OCI-LY3 (cell line): ENCODE results near the gene STARD13.

ENCODE experiments used
- H2AFZ ChIP-seq: fragments of 200-600, 300-600 bp; shearing (Covaris generic); 2 replicates; pipeline ENCODE4 v1.6.0; 2014; ENCODE audit warnings: antibody characterized with exemption, low read depth, low read length
- H3K27ac ChIP-seq: fragments of 200-600, 300-600 bp; sonication (generic); 2 replicates; pipeline ENCODE4 v1.5.1; 2014; ENCODE audit warnings: mild to moderate bottlenecking, low read length, moderate library complexity, mixed read lengths
- H3K27me3 ChIP-seq: fragments of 200-600, 300-600 bp; sonication (generic); 2 replicates; pipeline ENCODE4 v1.6.1; 2014; ENCODE audit warnings: low read depth, low read length, mixed read lengths
- H3K36me3 ChIP-seq: fragments of 200-600, 300-600 bp; sonication (generic); replicated peaks from 2 replicates; pipeline ENCODE3; 2014; ENCODE audit warnings: low read depth, low read length, mixed read lengths
- H3K4me1 ChIP-seq: fragments of 300-600, 200-600 bp; sonication (generic); 2 replicates; pipeline ENCODE4 v1.6.1; 2014; ENCODE audit warnings: low read length, mixed read lengths
- H3K4me2 ChIP-seq: fragments of 200-600, 300-600 bp; sonication (generic); 2 replicates; pipeline ENCODE4 v1.6.1; 2014; ENCODE audit warnings: low read length, mixed read lengths
- H3K4me3 ChIP-seq: fragments of 300-600, 200-600 bp; sonication (generic); 2 replicates; pipeline ENCODE4 v1.5.1; 2014; ENCODE audit warnings: antibody characterized with exemption, mild to moderate bottlenecking, low read length, moderate library complexity
- H3K79me2 ChIP-seq: fragments of 300-600, 200-600 bp; shearing (Covaris generic); 2 replicates; pipeline ENCODE4 v1.6.1; 2014; ENCODE audit warnings: mild to moderate bottlenecking, low read length, mixed read lengths
- H3K9ac ChIP-seq: fragments of 300-600, 200-600 bp; shearing (Covaris generic); 2 replicates; pipeline ENCODE4 v1.6.0; 2014; ENCODE audit warnings: mild to moderate bottlenecking, low read length, moderate library complexity
- H3K9me3 ChIP-seq: fragments of 200-600, 300-600 bp; shearing (Covaris generic); 2 replicates; pipeline ENCODE4 v1.6.1; 2014; ENCODE audit warnings: low read length, mixed read lengths; ENCODE audit not compliant: insufficient read depth
- H4K20me1 ChIP-seq: fragments of 200-600, 300-600 bp; sonication (generic); 2 replicates; pipeline ENCODE4 v1.6.1; 2016; ENCODE audit warnings: low read length, mixed read lengths; ENCODE audit not compliant: insufficient read depth
- CTCF ChIP-seq: fragments of 200-600, 300-600 bp; sonication (generic); IDR thresholded peaks from 2 replicates; pipeline ENCODE4 v1.5.1; 2014; ENCODE audit warnings: antibody characterized with exemption, low read length, low read depth
- EZH2phosphoT487 ChIP-seq: fragments of 200-600 bp; shearing (Covaris generic); IDR thresholded peaks from 2 replicates; pipeline ENCODE4 v1.6.1; 2018; ENCODE audit warnings: antibody characterized with exemption, mixed run types, low read depth

Gene STARD13

GRCh38 chr13:33091415-33091774, 194.2 kb downstream of the STARD13 start:
- H3K4me2 ChIP-seq: no peak overlapping the region
- H3K27ac ChIP-seq: no peak overlapping the region
- no peaks in the 10 kb centered on the region for H3K79me2 ChIP-seq
- no peaks in the 10 kb centered on the region for H4K20me1 ChIP-seq
- TF ChIP-seq CTCF: no peak
- TF ChIP-seq EZH2phosphoT487: no peak
- no peak overlapping the region for H2AFZ ChIP-seq
- peaks cover 4% of the 10 kb centered on the region; the same call in 1 of the 2 replicates for H3K4me1 ChIP-seq
- H3K27me3 ChIP-seq: peaks cover 24% of the 10 kb centered on the region
- H3K36me3 ChIP-seq: no peaks in the 10 kb centered on the region
- H3K9ac ChIP-seq: no peak overlapping the region
- no peak overlapping the region for H3K4me3 ChIP-seq
- H3K9me3 ChIP-seq: no peaks in the 10 kb centered on the region

DNA sequence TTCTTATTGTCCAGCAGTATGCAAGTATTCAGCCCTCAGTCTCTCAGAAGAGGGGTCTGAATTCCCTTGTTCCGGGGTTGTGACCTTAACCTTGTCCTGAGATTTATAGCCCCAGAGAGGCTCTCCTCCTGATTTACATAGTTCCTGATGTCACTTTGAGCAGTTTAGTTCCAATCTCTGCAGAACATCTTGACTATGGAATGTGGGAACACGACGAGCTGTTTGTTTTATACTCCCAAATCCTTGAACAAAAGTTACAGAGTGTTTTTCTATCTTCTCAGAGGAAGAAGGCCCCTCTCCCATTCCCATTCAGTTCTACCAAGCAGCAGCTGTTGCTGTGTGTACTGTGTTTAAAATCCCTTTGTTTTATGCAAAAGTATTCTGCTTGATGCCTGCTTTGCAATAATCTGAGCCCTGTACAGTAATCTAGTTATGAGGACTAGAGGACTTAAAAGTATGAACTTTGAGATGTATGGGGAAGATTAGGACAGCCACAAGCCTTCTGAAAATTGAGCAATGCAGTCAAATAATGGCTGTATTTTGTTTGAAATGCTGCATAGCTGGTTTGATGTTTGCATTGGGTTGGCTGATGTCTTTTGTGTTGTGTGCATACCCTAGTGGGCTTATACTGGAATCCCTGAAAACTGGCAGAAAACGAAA, 194.7 kb downstream of the STARD13 start:
- no peak overlapping the region for H3K27ac ChIP-seq
- H3K79me2 ChIP-seq: no peaks in the 10 kb centered on the region
- H3K9ac ChIP-seq: no peak overlapping the region
- no peaks in the 10 kb centered on the region for H4K20me1 ChIP-seq
- peaks cover 26% of the 10 kb centered on the region for H3K27me3 ChIP-seq
- no peaks in the 10 kb centered on the region for H3K36me3 ChIP-seq
- TF ChIP-seq CTCF (no peak), EZH2phosphoT487 (no peak)
- no peak overlapping the region for H2AFZ ChIP-seq
- no peak overlapping the region for H3K4me2 ChIP-seq
- no peak overlapping the region for H3K4me3 ChIP-seq
- H3K9me3 ChIP-seq: no peaks in the 10 kb centered on the region
- no peaks in the 10 kb centered on the region for H3K4me1 ChIP-seq

- no peak overlapping the region for H3K27ac ChIP-seq
- no peaks in the 10 kb centered on the region for H3K79me2 ChIP-seq
- no peaks in the 10 kb centered on the region for H4K20me1 ChIP-seq
- H3K4me3 ChIP-seq: no peak overlapping the region
- H3K4me1 ChIP-seq: no peaks in the 10 kb centered on the region
- H3K27me3 ChIP-seq: peaks cover 31% of the 10 kb centered on the region
- no peaks in the 10 kb centered on the region for H3K36me3 ChIP-seq
- no peak overlapping the region for H3K9ac ChIP-seq
- TF ChIP-seq EZH2phosphoT487 (no peak), CTCF (no peak)
- H3K4me2 ChIP-seq: no peak overlapping the region
- no peaks in the 10 kb centered on the region for H3K9me3 ChIP-seq
- H2AFZ ChIP-seq: no peak overlapping the region
Observed at GRCh38 chr13:33089311-33089710, 196.2 kb downstream of the STARD13 start.

DNA sequence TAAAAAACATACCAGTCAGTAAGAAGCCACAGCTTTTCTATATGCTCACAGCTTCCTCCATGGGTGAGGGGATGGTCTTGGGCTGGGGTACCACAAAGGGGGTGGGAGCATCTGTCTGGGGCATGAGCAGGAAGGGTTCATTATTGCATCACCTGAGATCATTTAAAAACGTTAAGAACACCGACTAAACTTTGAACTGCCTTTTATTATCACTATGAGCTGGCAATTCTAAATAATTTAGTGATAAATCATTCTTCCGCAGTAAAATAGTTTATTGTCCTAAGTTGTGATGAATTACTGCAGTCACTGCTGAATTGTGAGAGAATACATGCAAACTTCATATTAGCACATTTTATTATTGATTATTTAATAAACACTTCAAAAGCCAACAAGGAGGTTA, 197.8 kb downstream of the STARD13 start:
- Histone ChIP-seq H3K4me3 (no peak overlapping the region), H3K27me3 (peaks cover 31% of the 10 kb centered on the region), H3K9me3 (no peaks in the 10 kb centered on the region), H3K36me3 (no peaks in the 10 kb centered on the region), H3K27ac (no peak overlapping the region), H2AFZ (no peak overlapping the region), H3K4me2 (no peak overlapping the region), H3K9ac (no peak overlapping the region), H3K79me2 (no peaks in the 10 kb centered on the region), H3K4me1 (no peaks in the 10 kb centered on the region), H4K20me1 (no peaks in the 10 kb centered on the region)
- TF ChIP-seq EZH2phosphoT487: no peak
- TF ChIP-seq CTCF: no peak
